NCI-H1417 (cell line): ENCODE measurements around the gene DPP9.
"Not testable (repeated sequence)": the region's sequence is repeated elsewhere in the genome, so short reads cannot be mapped to it uniquely, and the experiment has no call there.

Experiments used
- DNase-seq, 3 experiments: peaks; one replicate each; lab custom pipeline; 2025; lab: John Stamatoyannopoulos, UW

DPP9 gene

GRCh38 chr19:4688587-4688986, 35.1 kb downstream of the DPP9 start:
- DNase-seq, result no peak

GRCh38 chr19:4687396-4687795, 36.2 kb downstream of the DPP9 start:
- no peak for DNase-seq

GRCh38 chr19:4686700-4687099, 36.9 kb downstream of the DPP9 start:
- DNase-seq, result no peak

- no peak for DNase-seq
Observed at GRCh38 chr19:4684312-4685095, 39.1 kb downstream of the DPP9 start.

- no peak for DNase-seq
Observed at GRCh38 chr19:4682417-4683200, 41.0 kb downstream of the DPP9 start.

GRCh38 chr19:4680021-4680420, 43.6 kb downstream of the DPP9 start:
- not testable (repeated sequence) for DNase-seq

GRCh38 chr19:4678881-4679790, 44.5 kb downstream of the DPP9 start:
- DNase-seq, result peak in 1 of 3 experiments; percentile 28

GRCh38 chr19:4676955-4677731, 46.5 kb downstream of the DPP9 start:
- DNase-seq, result no peak

- no peak for DNase-seq
Observed at GRCh38 chr19:4675346-4675745, 48.3 kb downstream of the DPP9 start.

GRCh38 chr19:4673726-4674125, 49.9 kb downstream of the DPP9 start:
- DNase-seq, result no peak

- no peak for DNase-seq
Observed at GRCh38 chr19:4673216-4673615, 50.4 kb downstream of the DPP9 start.

- DNase-seq, result no peak
Observed at GRCh38 chr19:4671185-4671851, 52.3 kb downstream of the DPP9 start.

GRCh38 chr19:4669723-4670480, 53.7 kb downstream of the DPP9 start, which contains the start of gene MYDGF:
Gene MYDGF, minus strand, starts transcription at chr19:4670342. Its CDS starts 8 bp downstream, at chr19:4670334.
- DNase-seq, result peak; percentile 91 to 94 (median 92)

GRCh38 chr19:4664642-4665041, 59.0 kb downstream of the DPP9 start:
- no peak for DNase-seq

GRCh38 chr19:4662812-4663211, 60.8 kb downstream of the DPP9 start:
- DNase-seq, result no peak

- DNase-seq, result no peak
Observed at GRCh38 chr19:4662020-4662695, 61.5 kb downstream of the DPP9 start.

- DNase-seq, result no peak
Observed at GRCh38 chr19:4660993-4661392, 62.6 kb downstream of the DPP9 start.

GRCh38 chr19:4660181-4660791, 63.4 kb downstream of the DPP9 start:
- no peak for DNase-seq

GRCh38 chr19:4657835-4658234, 65.8 kb downstream of the DPP9 start:
- DNase-seq, result no peak
